HEK293 (cell line): ENCODE measurements around the gene CACNG6.

ENCODE experiments used
- CTCF ChIP-seq: fragments of 450-650 bp; formaldehyde crosslinking; IDR thresholded peaks from 2 replicates; pipeline ENCODE4 v1.5.1; 2016; ENCODE audit warnings: missing biosample characterization, missing genetic modification characterization
- ZBTB1 ChIP-seq: fragments of 450-650 bp; formaldehyde crosslinking; IDR thresholded peaks from 2 replicates; pipeline ENCODE4 v1.5.1; 2016; ENCODE audit warnings: missing biosample characterization, missing genetic modification characterization
- ZNF335 ChIP-seq: fragments of 450-650 bp; formaldehyde crosslinking; conservative IDR thresholded peaks from 2 replicates; pipeline ENCODE4 v1.5.1; 2016; ENCODE audit warnings: missing biosample characterization, missing genetic modification characterization
- ZXDB ChIP-seq: fragments of 450-650 bp; formaldehyde crosslinking; IDR thresholded peaks from 2 replicates; pipeline ENCODE4 v1.5.1; 2016; ENCODE audit warnings: missing biosample characterization, missing genetic modification characterization

- no peak for TF ChIP-seq CTCF
- TF ChIP-seq ZXDB (tag by site-specific recombination), result no peak
- TF ChIP-seq ZNF335, result no peak
- TF ChIP-seq ZBTB1 (tag by site-specific recombination), result no peak
These were observed 28.5 kb upstream of the CACNG6 start, which contains the start of gene CACNG8 for GRCh38 chr19:53962887-53963431.
